GM19025 (cell line): Measurements from ENCODE around the gene TBC1D1.

Experiments used
- ATAC-seq: cut with Tn5 transposase; IDR thresholded peaks from one replicate; pipeline ENCODE4 v1.9.1; 2021; ENCODE audit warnings: mild to moderate bottlenecking, low read depth, moderate library complexity; ENCODE audit not compliant: unreplicated experiment

Gene TBC1D1

DNA sequence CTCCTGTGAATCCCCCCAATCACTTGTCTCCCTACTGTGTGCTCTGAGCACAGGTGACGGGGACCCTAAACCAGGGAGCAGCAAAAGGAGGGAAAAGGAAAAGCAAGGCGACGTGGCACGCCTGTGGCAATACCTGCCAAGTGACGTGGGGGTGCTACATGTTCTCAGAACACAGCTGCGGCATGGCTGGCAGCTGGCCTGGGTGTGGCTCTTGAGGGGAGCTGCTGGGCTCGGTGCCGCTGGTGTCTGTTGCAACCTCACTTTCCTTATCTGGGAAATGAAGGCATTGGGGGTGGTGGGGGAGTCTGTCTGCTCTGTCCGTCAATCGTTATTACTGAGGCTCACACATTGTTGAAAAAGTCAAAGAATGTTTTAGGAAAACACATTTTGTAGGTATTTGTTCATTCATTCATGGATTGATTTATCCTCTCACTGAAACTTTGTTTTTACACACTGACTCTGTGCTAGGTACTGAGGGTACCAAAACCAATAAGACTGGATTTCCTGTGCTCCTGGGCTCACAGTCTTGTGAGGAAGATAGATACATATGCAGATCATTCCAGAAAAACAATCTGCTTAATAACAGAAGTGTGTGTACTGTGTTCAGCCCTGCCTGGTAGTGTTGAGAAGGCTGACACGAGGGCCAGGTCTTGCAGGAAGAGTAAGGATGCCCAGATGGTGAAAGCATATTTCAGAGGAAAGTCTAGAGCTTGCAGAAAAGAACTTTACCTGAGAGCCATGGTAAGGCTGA, 286.9 kb downstream of the TBC1D1 start:
- no peak for ATAC-seq

DNA sequence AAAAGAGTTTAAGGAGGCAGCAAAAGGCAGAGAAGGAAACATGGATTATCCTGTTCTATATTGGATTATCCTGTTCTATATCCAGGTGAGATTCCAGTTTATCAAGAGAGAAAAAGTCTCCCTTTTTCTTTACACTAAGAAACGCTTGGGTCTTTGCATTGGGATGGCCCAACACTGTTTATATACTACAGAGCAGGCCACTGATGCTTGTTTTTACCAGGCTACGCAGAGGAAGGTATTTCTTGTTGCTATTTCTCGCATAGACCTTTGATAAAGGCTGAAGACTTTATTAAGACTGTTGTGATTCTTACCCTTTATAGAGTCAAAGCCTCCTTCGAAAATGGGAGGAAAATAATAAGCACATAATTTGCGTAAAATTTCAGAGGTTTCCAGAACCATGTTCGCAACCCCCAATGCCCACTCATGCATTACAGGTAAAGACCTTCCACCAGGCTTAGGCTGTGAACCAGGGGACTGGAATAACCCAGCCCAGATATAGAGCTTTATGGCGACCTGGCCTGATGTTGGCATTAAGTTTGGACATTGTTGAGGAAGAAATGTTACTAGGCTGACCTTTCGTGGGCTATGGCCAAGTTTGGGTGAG, 287.6 kb downstream of the TBC1D1 start:
- ATAC-seq: no peak

GRCh38 chr4:38179690-38180377, 288.9 kb downstream of the TBC1D1 start:
- ATAC-seq: no peak

GRCh38 chr4:38180456-38180855, 289.6 kb downstream of the TBC1D1 start:
- ATAC-seq: no peak

DNA sequence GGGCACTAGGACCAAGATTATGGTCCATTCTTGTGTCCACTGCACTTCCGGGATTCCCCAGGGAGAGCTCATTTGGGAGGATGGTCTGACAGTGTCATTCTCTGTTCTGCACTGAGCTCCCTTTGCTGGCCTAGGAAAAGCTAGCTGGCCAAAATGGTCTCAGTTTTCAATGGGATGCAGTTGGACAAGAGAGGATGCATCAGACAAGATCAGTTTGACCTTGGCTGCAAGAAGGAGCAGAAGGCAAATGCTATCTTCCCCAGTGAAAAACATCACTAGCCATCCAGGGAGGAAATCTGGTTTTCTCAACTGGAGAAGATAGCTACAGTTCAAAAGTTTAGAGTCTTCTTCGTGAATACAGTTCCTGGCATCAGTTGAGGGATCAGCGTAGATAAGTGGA, 290.4 kb downstream of the TBC1D1 start:
- no peak for ATAC-seq

DNA sequence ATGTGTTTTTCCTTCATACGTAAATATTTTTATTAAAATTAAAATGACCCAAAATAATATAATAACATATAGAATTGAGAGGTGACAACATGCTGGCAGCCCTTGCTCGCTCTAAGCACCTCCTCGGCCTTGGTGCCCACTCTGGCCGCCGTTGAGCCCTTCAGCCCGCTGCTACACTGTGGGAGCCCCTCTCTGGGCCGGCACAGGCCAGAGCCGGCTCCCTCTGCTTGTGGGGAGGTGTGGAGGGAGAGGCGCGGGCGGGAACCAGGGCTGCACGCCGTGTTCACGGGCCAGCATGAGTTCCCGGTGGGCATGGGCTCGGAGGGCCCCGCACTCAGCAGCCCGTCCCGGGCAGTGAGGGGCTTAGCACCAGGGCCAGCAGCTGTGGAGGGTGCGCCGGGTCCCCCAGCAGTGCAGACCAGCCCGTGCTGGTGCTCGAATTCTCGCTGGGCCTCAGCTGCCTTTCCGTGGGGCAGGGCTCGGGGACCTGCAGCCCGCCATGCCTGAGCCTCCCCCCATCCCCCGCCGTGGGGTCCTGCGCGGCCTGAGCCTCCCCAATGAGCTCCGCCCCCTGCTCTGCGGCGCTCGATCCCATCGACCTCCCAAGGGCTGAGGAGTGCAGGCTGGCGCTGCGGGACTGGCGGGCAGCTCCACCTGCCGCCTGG, 291.6 kb downstream of the TBC1D1 start:
- ATAC-seq: no peak

- no peak for ATAC-seq
Measured at GRCh38 chr4:38184404-38184803, 293.5 kb downstream of the TBC1D1 start.

GRCh38 chr4:38185406-38186144, 294.7 kb downstream of the TBC1D1 start:
- no peak for ATAC-seq

- no peak for ATAC-seq
Measured at GRCh38 chr4:38188136-38188535, 297.3 kb downstream of the TBC1D1 start.

- no peak for ATAC-seq
Measured at GRCh38 chr4:38188631-38189101, 297.8 kb downstream of the TBC1D1 start.
